Spleen (tissue), 11 donors: Measurements from ENCODE around the gene GRIK5. TPM values are rescaled to one million over a fixed set of nuclear protein-coding genes. Genes with fewer than 3 reads are reported as not detected.

Experiments
- DNase-seq: peaks from one replicate; pipeline ENCODE4 v3.0.0-alpha.2; 2020
- H3K27ac ChIP-seq, 8 donors: fragments of 200-600 bp; sonication (generic) in 7 of 8; 1 replicate in 4 of 8; 2 replicates in 4 of 8; pipeline versions ENCODE4 v1.5.0 to v1.8.0; 2016 to 2021; ENCODE audit warnings: inconsistent platforms in 4 of 8, mild to moderate bottlenecking in 4 of 8, moderate library complexity in 1 of 8
- H3K27me3 ChIP-seq, 7 donors: fragments of 200-600 bp; sonication (generic) in 6 of 7; replicated peaks in 1 of 7; 1 replicate in 4 of 7; 2 replicates in 3 of 7; pipeline versions ENCODE4 v1.5.0 to v1.8.0; 2016 to 2021; ENCODE audit warnings: inconsistent platforms in 3 of 7, mild to moderate bottlenecking in 1 of 7
- H3K36me3 ChIP-seq, 6 donors: fragments of 200-600 bp; sonication (generic) in 5 of 6; 1 replicate in 4 of 6; 2 replicates in 2 of 6; pipeline versions ENCODE4 v1.5.0 to v1.8.0; 2016 to 2021; ENCODE audit warnings: inconsistent platforms in 2 of 6
- H3K4me1 ChIP-seq, 6 donors: fragments of 200-600 bp; sonication (generic) in 5 of 6; 1 replicate in 3 of 6; 2 replicates in 3 of 6; pipeline versions ENCODE4 v1.5.0 to v1.8.0; 2016 to 2021; ENCODE audit warnings: inconsistent platforms in 3 of 6
- H3K4me3 ChIP-seq, 8 donors: fragments of 200-600 bp; sonication (generic) in 7 of 8; 1 replicate in 4 of 8; 2 replicates in 4 of 8; pipeline versions ENCODE4 v1.5.0 to v1.8.0; 2016 to 2021; ENCODE audit warnings: inconsistent platforms in 4 of 8, mild to moderate bottlenecking in 4 of 8, moderate library complexity in 2 of 8
- H3K9me3 ChIP-seq, 8 donors: fragments of 200-600 bp; sonication (generic) in 7 of 8; 1 replicate in 4 of 8; 2 replicates in 4 of 8; pipeline versions ENCODE4 v1.5.0 to v1.8.0; 2016 to 2021; ENCODE audit warnings: inconsistent platforms in 4 of 8
- POLR2A ChIP-seq, 3 donors: fragments of 450-650 bp; IDR thresholded peaks; one replicate each; pipeline ENCODE4 v1.5.1; 2017; ENCODE audit warnings: antibody characterized with exemption in 3 of 3, mild to moderate bottlenecking in 1 of 3
- POLR2AphosphoS5 ChIP-seq, 3 donors: sonication (generic); formaldehyde crosslinking; IDR thresholded peaks; one replicate each; pipeline ENCODE4 v1.5.1; 2017; ENCODE audit warnings: antibody characterized with exemption in 3 of 3
- WGBS, 5 donors: extraction: QIAGEN DNeasy Blood & Tissue Kit in 3 of 5; methylation state at CpG; one replicate each; pipeline versions ENCODE4 v1.1.5 to v1.1.7; 2013 to 2018; 5-methylcytosine and 5-hydroxymethylcytosine counted together
- intact Hi-C: fragments of 100-400 bp; cut with DNase I; formaldehyde crosslinking; loops from one replicate; pipeline ENCODE4 v1.15.0; 2023; ENCODE audit warnings: low total_unique reads
- polyA plus RNA-seq, 3 donors: library from polyadenylated mRNA; stranded (reverse); fragments of 200-250 nt; gene quantifications; one replicate each; pipeline ENCODE4 v1.2.1, GENCODE V29; 2013
- total RNA-seq, 7 donors: library from RNA; depleted of rRNA in 3 of 7; stranded (reverse); fragments of >200 nt in 3 of 7; fragmentation: NEBNext Ultra II Directional in 4 of 7; extraction: Animal tissue kit (Norgen Biotek cat#: 25700) in 4 of 7; gene quantifications; one replicate each; pipeline versions ENCODE4 v1.1.0 to v1.2.1, GENCODE V29; 2016 to 2021
- TF ChIP-seq, protein P1 (sequence below), 11 experiments: fragments of 200-600 bp in 7 of 11; fragments of 450-650 bp in 4 of 11; sonication (generic) in 4 of 11; IDR thresholded peaks in 8 of 11; conservative IDR thresholded peaks in 3 of 11; 1 replicate in 7 of 11; 2 replicates in 4 of 11; pipeline versions ENCODE4 v1.4.0 to v1.8.0; 2016 to 2021; ENCODE audit warnings: antibody characterized with exemption in 11 of 11, inconsistent platforms in 4 of 11, mild to moderate bottlenecking in 1 of 11
- donor health status: healthy with polysubstance abuse.
- donor health status: DM: no; HTN: no; CAD: no; lungs with moderate emphysema.
- donor health status: DM: no; HTN: no; CAD: no.
- donor health status: Bipolar disorder and iron deficiency.
- donor health status: healthy.
- donor health status: DM: no; HTN: no; CAD: no.
- donor health status: DM: yes; HTN: yes; CAD: no.

Gene GRIK5
- total and polyA plus RNA-seq, 10 donors, result 0.94 to 4.7 (median 2.1) TPM

DNA sequence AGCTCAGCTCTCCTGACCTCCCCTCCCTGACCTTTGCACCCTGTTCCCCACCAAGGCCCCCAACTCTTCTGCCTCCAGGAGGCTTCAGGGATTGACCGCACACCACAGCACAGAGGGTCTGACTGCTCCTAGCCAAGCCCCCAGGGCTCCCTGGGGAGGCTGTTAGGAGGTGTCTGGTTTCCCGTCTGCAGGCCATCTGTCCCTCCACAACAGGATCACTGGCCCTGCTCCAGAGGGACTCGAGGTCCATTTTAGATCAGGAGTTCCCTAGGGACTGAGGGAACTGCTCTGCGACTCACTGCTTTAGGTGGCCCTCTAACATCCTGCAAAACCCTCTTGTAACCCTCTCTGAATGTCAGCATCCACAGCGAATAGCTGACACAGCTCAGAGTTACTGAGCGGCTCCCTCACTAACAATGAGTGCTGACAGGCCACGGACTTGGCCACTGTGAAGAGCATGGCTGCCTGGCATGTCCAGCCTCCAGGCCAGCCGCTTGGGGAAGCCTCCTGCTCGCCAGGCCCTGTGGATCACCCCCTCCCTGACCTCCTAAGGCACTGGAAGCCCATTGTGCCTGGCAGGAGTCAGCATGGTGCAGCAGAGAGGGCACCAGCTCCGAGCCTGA lies 17.7 kb downstream of the GRIK5 start:
- TF ChIP-seq POLR2A (IDR thresholded peaks at IDR 0.05) (no peak), POLR2AphosphoS5 (IDR thresholded peaks at IDR 0.05) (no peak)
- TF ChIP-seq, protein P1, sequence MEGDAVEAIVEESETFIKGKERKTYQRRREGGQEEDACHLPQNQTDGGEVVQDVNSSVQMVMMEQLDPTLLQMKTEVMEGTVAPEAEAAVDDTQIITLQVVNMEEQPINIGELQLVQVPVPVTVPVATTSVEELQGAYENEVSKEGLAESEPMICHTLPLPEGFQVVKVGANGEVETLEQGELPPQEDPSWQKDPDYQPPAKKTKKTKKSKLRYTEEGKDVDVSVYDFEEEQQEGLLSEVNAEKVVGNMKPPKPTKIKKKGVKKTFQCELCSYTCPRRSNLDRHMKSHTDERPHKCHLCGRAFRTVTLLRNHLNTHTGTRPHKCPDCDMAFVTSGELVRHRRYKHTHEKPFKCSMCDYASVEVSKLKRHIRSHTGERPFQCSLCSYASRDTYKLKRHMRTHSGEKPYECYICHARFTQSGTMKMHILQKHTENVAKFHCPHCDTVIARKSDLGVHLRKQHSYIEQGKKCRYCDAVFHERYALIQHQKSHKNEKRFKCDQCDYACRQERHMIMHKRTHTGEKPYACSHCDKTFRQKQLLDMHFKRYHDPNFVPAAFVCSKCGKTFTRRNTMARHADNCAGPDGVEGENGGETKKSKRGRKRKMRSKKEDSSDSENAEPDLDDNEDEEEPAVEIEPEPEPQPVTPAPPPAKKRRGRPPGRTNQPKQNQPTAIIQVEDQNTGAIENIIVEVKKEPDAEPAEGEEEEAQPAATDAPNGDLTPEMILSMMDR (IDR thresholded peaks at IDR 0.05 in 8 of 11, conservative IDR thresholded peaks at IDR 0.05 in 3 of 11), result no peak
- Histone ChIP-seq H3K27me3 (no peaks in the 10 kb centered on the region), H3K27ac (no peak overlapping the region), H3K4me1 (peaks cover 0 to 12% (median 2%) of the 10 kb centered on the region in 6 donors), H3K9me3 (no peaks in the 10 kb centered on the region), H3K36me3 (no peaks in the 10 kb centered on the region), H3K4me3 (no peak overlapping the region)
- no peak for DNase-seq
- intact Hi-C loops, result no loop called here
- 71 to 81% (median 78%) methylated on average over 7 to 10 of the region's 10 CpGs for WGBS, 5 donors

DNA sequence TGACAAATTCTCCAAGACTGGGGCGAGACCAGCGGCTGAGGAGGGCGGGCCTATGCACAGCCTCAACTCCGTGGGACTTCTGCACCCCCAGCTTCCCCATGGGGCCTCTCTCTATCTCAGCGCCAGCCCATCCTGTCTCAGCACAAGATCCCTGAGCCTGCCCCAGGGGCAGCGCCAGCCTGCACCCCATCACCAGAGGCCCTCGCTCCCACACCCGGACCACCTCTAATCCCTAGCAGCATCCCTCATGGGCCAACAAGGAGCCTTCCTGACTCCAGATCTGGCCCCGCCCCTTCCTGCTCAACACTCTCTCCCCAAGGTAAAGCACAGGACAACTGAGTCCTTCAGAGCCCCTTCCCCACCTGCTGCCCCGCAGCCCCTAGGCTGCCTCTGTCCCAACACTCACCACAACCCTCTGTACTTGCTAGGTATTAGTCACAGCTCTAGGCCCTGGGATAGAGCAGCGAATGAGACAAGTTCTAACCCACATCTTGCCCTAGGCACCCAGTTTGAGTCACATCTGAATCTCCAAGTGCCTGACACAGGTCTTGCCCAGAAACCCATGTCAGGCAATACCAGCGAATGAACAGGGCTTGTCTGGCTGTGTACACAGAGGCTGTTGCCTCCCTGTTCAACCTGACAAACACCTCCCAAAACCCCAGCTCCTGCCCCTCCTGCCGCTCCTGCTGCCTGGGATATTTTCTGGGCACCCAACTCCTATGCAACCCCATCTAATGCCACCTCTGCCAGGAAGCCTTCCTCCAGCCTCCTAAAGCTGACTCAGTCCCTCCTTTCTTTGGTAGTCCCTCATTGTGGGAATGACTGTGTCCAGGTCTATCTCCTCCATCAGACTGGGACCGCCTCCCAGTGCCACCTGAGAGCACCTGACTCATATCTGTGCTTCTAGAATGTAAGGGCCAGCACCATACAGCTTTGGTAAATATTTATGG lies 18.6 kb downstream of the GRIK5 start:
- no peak for DNase-seq
- TF ChIP-seq POLR2A (IDR thresholded peaks at IDR 0.05), result no peak
- TF ChIP-seq, protein P1 (IDR thresholded peaks at IDR 0.05 in 8 of 11, conservative IDR thresholded peaks at IDR 0.05 in 3 of 11), result no peak
- TF ChIP-seq POLR2AphosphoS5 (IDR thresholded peaks at IDR 0.05), result no peak
- Histone ChIP-seq H3K9me3 (no peaks in the 10 kb centered on the region), H3K27ac (no peak overlapping the region), H3K27me3 (no peaks in the 10 kb centered on the region), H3K36me3 (no peaks in the 10 kb centered on the region), H3K4me3 (no peak overlapping the region), H3K4me1 (peaks cover 0 to 12% (median 2%) of the 10 kb centered on the region in 6 donors)
- 82 to 94% (median 89%) methylated on average over 11 to 14 of the region's 14 CpGs for WGBS, 5 donors
- intact Hi-C loops, result no loop called here

DNA sequence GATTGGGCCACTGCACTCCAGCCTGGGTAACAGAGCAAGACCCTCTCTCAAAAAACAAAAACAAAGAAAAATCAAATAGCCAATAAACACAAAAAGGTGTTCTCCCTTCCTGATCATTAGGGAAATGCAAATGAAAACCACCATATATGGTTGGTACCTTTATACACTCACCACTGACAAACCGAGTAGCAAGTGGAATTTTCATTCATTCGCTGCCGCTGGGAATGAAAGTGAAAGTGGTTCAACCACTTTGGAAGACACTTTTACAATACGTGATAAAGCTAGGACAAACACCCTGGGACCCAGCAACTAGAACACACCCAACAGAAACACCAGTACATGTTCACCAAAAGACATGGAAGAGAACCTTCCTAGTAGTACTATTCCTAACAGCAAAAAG lies 21.0 kb downstream of the GRIK5 start:
- WGBS, 5 donors, result 29 to 49% (median 39%) methylated on average over 4 of the region's 4 CpGs
- intact Hi-C loops, result no loop called here

More for the DNA sequence above, 21.0 kb downstream of the GRIK5 start:
- peak overlapping the region in 5 of 8 donors; percentile 1 to 45 (median 6) for H3K4me3 ChIP-seq
- TF ChIP-seq POLR2AphosphoS5 (IDR thresholded peaks at IDR 0.05) (no peak), POLR2A (IDR thresholded peaks at IDR 0.05) (no peak)
- TF ChIP-seq, protein P1 (IDR thresholded peaks at IDR 0.05 in 8 of 11, conservative IDR thresholded peaks at IDR 0.05 in 3 of 11), result no peak
- H3K27ac ChIP-seq, result peak overlapping the region in 2 of 8 donors; percentile 5 to 12
- no peaks in the 10 kb centered on the region for H3K36me3 ChIP-seq
- no peaks in the 10 kb centered on the region for H3K27me3 ChIP-seq
- DNase-seq, result no peak
- H3K9me3 ChIP-seq, result no peaks in the 10 kb centered on the region
- H3K4me1 ChIP-seq, result peaks cover 0 to 12% (median 2%) of the 10 kb centered on the region in 6 donors
